GM23248 (cell line): ENCODE data around the gene ATP1A3.

Source experiments
- EZH2 ChIP-seq: fragments of 200-600 bp; sonication (generic); IDR thresholded peaks from 2 replicates; pipeline ENCODE4 v1.6.1; 2018; ENCODE audit warnings: antibody characterized with exemption, mild to moderate bottlenecking; ENCODE audit not compliant: insufficient read depth, poor library complexity, severe bottlenecking
- EZH2phosphoT487 ChIP-seq: fragments of 200-600 bp; sonication (generic); IDR thresholded peaks from 2 replicates; pipeline ENCODE4 v1.6.1; 2018; ENCODE audit warnings: antibody characterized with exemption, moderate library complexity, mild to moderate bottlenecking, low read depth; ENCODE audit not compliant: insufficient read depth

- TF ChIP-seq EZH2 (no peak), EZH2phosphoT487 (no peak)
These were observed 71.4 kb downstream of the ATP1A3 start for GRCh38 chr19:41922585-41922984.
